ENCODE results near the gene GARIN5A.
A peak's percentile ranks its signal among the peaks of the same experiment; 100 is the strongest.

DNA sequence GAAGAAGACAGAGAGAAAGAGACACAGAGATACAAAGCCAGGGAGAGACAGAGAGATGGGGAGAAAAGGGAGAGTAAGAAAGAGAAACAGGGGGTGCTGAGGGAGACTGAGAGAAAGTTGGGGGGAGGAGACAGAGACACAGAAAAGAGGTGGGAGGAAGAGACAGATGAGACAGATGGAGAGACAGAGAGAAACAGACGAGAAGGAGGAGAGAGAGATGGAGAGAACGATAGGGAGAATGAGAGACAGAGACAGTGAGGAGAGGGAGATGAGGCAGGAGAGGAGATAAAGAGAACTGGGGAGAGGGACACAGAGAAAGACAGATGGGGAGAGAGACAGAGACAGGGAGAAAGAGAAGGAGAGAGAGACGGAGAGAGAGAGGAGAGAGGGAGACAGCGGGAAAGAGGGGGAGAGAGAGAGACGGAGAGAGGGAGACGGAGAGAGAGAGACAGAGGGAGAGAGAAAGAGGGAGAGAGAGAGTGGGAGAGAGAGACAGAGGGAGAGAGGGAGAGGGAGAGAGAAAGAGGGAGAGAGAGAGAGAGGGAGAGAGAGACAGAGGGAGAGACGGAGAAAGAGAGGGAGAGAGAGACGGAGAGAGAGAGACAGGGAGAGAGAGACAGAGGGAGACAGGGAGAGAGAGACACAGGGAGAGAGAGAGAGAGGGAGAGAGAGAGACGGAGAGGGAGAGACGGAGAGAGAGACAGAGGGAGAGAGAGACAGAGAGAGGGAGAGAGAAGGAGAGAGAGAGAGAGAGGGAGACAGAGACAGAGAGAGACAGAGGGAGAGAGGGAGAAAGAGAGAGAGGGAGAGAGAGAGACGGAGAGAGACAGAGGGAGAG, 21.8 kb upstream of the GARIN5A start:
- TF ChIP-seq, protein P1, sequence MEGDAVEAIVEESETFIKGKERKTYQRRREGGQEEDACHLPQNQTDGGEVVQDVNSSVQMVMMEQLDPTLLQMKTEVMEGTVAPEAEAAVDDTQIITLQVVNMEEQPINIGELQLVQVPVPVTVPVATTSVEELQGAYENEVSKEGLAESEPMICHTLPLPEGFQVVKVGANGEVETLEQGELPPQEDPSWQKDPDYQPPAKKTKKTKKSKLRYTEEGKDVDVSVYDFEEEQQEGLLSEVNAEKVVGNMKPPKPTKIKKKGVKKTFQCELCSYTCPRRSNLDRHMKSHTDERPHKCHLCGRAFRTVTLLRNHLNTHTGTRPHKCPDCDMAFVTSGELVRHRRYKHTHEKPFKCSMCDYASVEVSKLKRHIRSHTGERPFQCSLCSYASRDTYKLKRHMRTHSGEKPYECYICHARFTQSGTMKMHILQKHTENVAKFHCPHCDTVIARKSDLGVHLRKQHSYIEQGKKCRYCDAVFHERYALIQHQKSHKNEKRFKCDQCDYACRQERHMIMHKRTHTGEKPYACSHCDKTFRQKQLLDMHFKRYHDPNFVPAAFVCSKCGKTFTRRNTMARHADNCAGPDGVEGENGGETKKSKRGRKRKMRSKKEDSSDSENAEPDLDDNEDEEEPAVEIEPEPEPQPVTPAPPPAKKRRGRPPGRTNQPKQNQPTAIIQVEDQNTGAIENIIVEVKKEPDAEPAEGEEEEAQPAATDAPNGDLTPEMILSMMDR (IDR thresholded peaks at IDR 0.05): peak in 1 of 12 donors; percentile 34
- peak in 1 of 2 donors; percentile 29 for TF ChIP-seq POLR2A (IDR thresholded peaks at IDR 0.05)

Measured in heart left ventricle (tissue), 13 donors.